Measurements from ENCODE around the gene UBE2E3. TPM values are rescaled to one million over a fixed set of nuclear protein-coding genes. Genes with fewer than 3 reads are reported as not detected.

Gene UBE2E3
- total RNA-seq, 1 experiment from 2014 or later = 91.3 TPM

- DNase-seq (ENCODE audit: low read depth, low spot score) (no peak), ATAC-seq (no peak; the same call in 1 of the 2 replicates)
- H3K27ac ChIP-seq (ENCODE audit: low read length) = 0 out of 2 replicates have a peak overlapping the region, but pooled peaks have one; percentile 23
- H3K36me3 ChIP-seq (ENCODE audit: control insufficient read depth, insufficient read depth, low read length) = no peaks in the 10 kb centered on the region
- intact Hi-C loops (cut with micrococcal nuclease; ENCODE audit: unreplicated experiment) (no loop called here), in situ Hi-C loops (cut with HindIII; ENCODE audit: low pct_unique_long_range_greater_than_20kb, low sequenced_read_pairs) (no loop called here)
- no peaks in the 10 kb centered on the region for H3K27me3 ChIP-seq (ENCODE audit: control insufficient read depth, insufficient read depth, low read length)
- no peaks in the 10 kb centered on the region for H3K9me3 ChIP-seq (ENCODE audit: control insufficient read depth, insufficient read depth, low read depth, low read length)
- H3K4me3 ChIP-seq (ENCODE audit: low read depth in 2 of 2, low read length in 2 of 2) = no peak overlapping the region
- ChIA-PET POLR2A (no interaction called here), CTCF (no interaction called here)
- H3K4me1 ChIP-seq (ENCODE audit: control insufficient read depth, insufficient read depth, low read length) = peaks cover 11% of the 10 kb centered on the region
- TF ChIP-seq POLR2AphosphoS5 (IDR thresholded peaks at IDR 0.05; ENCODE audit: low read depth, low read length) (no peak), TCF7L2 (IDR thresholded peaks at IDR 0.05; ENCODE audit: low read depth, low read length) (no peak), CTCF (IDR thresholded peaks at IDR 0.05) (no peak), REST (IDR thresholded peaks at IDR 0.05; ENCODE audit: insufficient read depth in 1 of 2, low read depth in 2 of 2, low read length in 1 of 2) (no peak), SIN3A (IDR thresholded peaks at IDR 0.05; ENCODE audit: borderline replicate concordance, insufficient read depth, low read depth, low read length) (no peak)
- BruUV-seq (replicated peaks) = no TSS peak
Measured at GRCh38 chr2:181106229-181106628, 125.8 kb downstream of the UBE2E3 start.

GRCh38 chr2:181106789-181107627 lies 126.6 kb downstream of the UBE2E3 start:
- POLR2A ChIA-PET = no interaction called here
- H3K27me3 ChIP-seq (ENCODE audit: control insufficient read depth, insufficient read depth, low read length) = no peaks in the 10 kb centered on the region
- in situ Hi-C loops (cut with HindIII; ENCODE audit: low pct_unique_long_range_greater_than_20kb, low sequenced_read_pairs) = no loop called here
- CTCF ChIA-PET = no interaction called here
- TF ChIP-seq TCF7L2 (IDR thresholded peaks at IDR 0.05; ENCODE audit: low read depth, low read length) (no peak), REST (IDR thresholded peaks at IDR 0.05; ENCODE audit: insufficient read depth in 1 of 2, low read depth in 2 of 2, low read length in 1 of 2) (no peak), CTCF (IDR thresholded peaks at IDR 0.05) (no peak), POLR2AphosphoS5 (IDR thresholded peaks at IDR 0.05; ENCODE audit: low read depth, low read length) (no peak), SIN3A (IDR thresholded peaks at IDR 0.05; ENCODE audit: borderline replicate concordance, insufficient read depth, low read depth, low read length) (no peak)
- no peaks in the 10 kb centered on the region for H3K9me3 ChIP-seq (ENCODE audit: control insufficient read depth, insufficient read depth, low read depth, low read length)
- H3K27ac ChIP-seq (ENCODE audit: low read length) = 0 out of 2 replicates have a peak overlapping the region, but pooled peaks have one; percentile 40
- intact Hi-C loops (cut with micrococcal nuclease; ENCODE audit: unreplicated experiment) = no loop called here
- H3K4me3 ChIP-seq (ENCODE audit: low read depth in 2 of 2, low read length in 2 of 2) = no peak overlapping the region
- DNase-seq (ENCODE audit: low read depth, low spot score) (peak; percentile 39), ATAC-seq (peak; percentile 84)
- no TSS peak for BruUV-seq (replicated peaks)
- H3K36me3 ChIP-seq (ENCODE audit: control insufficient read depth, insufficient read depth, low read length) = no peaks in the 10 kb centered on the region
- peaks cover 11% of the 10 kb centered on the region for H3K4me1 ChIP-seq (ENCODE audit: control insufficient read depth, insufficient read depth, low read length)

Measured in Panc1 (cell line).